GM12801 (cell line): Measurements from ENCODE around the gene RPP40.

Experiments
- TF ChIP-seq, protein P1 (sequence below): IDR thresholded peaks from one replicate; pipeline ENCODE4 v1.5.1; 2011; ENCODE audit warnings: control low read depth; ENCODE audit not compliant: insufficient read length; ENCODE audit errors: extremely low read depth

Gene RPP40

DNA sequence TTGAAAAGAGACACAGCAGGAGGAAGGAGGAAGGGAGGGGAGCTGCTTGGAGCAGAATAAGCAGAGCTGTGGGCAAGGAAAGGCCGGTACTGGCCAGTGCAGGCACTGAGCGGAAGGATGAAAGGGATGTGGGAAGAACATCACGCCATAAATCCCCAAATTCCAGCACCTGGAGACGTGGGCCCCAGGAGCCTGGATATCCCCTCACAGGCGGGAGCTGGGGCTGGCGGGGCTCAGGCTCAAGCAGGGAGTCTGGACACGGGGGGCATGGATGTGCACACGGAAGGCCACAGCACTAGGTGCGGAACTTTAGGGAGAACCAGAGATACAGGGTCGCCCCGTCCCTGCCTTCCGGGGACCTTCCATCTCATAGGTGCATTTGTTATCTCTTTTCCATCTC, 7.5 kb upstream of the RPP40 start:
- TF ChIP-seq, protein P1, sequence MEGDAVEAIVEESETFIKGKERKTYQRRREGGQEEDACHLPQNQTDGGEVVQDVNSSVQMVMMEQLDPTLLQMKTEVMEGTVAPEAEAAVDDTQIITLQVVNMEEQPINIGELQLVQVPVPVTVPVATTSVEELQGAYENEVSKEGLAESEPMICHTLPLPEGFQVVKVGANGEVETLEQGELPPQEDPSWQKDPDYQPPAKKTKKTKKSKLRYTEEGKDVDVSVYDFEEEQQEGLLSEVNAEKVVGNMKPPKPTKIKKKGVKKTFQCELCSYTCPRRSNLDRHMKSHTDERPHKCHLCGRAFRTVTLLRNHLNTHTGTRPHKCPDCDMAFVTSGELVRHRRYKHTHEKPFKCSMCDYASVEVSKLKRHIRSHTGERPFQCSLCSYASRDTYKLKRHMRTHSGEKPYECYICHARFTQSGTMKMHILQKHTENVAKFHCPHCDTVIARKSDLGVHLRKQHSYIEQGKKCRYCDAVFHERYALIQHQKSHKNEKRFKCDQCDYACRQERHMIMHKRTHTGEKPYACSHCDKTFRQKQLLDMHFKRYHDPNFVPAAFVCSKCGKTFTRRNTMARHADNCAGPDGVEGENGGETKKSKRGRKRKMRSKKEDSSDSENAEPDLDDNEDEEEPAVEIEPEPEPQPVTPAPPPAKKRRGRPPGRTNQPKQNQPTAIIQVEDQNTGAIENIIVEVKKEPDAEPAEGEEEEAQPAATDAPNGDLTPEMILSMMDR = no peak

DNA sequence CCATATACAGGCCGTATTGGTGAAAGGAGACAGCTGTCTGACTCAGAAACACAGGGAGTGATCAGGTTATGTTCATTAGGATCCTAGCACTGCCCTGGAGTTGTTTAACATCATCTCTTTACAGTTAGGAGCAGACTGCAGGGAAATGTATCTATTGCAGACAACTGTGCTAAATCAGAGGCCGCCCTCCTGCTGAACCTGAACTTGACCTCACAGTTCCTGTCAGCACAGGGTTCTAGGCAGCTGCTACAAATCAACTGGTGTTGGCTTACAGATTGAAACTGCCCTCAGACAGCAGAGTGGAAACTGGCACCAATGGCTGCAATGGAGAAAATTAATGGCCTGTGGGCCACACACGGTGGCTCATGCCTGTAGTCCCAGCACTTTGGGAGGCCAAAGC, 3.7 kb upstream of the RPP40 start:
- TF ChIP-seq, protein P1 = no peak

DNA sequence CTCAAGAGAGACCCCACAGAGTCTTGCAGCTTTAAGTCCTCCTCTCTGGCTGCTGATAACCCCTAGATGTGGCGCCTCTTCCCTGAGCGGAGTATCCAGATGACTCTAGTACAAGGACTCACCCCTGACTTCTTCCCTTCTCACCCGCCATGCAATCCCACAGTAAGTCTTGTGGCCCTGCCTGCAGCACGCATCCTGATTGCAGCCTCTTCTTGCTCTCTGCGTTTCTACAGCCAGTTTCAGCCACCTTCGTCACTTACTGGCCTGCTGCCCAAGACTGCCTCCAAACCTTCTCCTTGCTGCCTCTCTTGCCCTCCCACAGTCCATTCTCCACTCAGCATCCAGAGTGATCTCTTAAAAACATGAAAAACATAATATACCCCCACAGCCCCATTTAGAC, 2.4 kb upstream of the RPP40 start:
- TF ChIP-seq, protein P1 = no peak

DNA sequence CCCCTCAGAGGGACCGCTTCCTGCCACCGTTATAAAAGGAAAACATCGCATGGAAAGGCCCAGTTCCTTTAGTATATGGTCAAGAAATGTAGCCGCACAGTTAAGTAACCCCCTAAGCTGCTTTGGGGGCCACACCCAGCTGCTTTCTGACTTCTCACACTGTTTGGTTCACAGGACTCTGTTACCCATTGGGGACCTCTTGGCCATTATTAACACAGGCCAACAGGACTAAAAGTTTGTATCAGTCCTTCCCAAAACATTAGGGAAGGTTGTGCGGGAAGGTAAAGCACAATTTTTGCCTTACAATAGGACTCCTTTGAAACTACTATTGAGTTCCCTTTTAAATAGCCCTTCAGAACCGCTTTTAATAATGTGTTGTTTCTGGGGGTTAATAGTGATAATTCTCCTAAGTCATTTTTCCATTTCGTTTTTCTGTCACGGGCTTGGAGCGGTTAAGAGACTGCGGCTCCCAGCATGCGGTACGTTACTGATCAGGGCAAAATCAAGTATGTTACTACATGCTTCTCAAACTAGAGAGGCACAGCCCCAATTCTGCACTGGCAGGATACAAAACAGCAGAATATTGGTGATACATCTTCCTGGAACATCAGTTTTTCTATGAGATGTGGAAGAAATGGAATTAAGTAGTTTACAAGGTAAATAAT, 668 bp upstream of the RPP40 start:
- TF ChIP-seq, protein P1 = no peak

DNA sequence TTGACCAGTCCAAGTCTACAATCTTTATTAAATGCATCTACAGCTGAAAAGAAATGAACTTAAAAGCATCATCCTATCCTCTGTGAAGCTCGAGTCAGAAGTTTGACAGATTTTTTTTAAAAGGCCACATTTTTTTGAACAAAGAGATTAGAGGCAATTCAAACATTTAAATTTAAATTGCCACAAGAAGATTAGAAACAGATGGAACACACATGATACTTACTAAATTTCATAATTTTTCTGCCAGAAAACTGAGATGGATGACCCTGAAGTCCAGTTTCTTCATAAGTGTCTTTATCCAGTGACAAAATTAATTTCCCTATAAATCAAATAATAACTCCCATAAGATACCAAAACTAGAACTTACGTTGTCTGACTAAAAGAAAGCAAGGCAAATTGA, 4.3 kb downstream of the RPP40 start:
- TF ChIP-seq, protein P1 = no peak

DNA sequence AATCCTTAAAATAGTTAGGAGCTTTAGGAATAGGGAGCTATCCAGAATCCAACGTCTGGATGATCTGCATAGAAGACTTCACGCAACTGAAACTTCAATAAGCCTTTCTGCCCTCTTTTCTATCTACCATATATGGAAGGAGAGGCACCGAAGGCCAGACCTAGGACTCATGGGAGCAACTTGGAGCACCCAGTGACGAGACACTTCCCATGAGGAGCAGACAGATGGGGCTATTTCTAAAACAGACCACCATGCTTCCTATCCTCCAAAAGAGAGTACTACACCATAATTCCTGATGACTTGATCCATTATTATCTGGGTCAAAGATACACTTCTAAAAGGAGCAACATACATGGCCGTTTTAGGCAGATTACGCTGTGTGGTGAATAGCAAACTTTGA, 6.0 kb downstream of the RPP40 start:
- TF ChIP-seq, protein P1 = no peak

DNA sequence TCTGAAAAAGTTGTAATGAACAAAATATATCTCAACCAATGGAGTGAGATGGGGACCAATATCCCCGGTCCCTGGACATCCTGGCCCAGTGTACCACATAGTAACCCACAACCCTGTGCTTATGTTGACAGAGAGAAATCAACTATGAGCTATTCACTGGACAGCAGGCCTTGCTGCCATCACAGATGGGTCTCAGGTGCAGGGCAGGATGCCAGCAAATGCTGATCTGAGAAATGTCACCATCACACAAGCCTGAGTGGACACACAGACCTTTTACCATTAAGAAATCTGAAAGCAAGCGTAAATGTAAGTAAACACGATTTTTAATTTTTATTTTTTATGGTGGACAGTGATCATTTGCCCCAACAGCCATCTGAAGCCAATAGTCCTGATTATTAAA, 9.1 kb downstream of the RPP40 start:
- TF ChIP-seq, protein P1 = no peak
